Mucosa of descending colon (tissue), 3 donors: ENCODE measurements around the gene NME3. TPM values are rescaled to one million over a fixed set of nuclear protein-coding genes. Genes with fewer than 3 reads are reported as not detected.

Source experiments
- ATAC-seq: fragments of 200-7000 bp; cut with Tn5 transposase; one replicate; pipeline ENCODE4 v1.9.1; 2020; ENCODE audit warnings: mild to moderate bottlenecking, moderate library complexity
- DNase-seq, 3 donors: peaks; one replicate each; pipeline ENCODE4 v3.0.0-alpha.2; 2020
- H3K36me3 ChIP-seq: fragments of 200-600 bp; one replicate; pipeline ENCODE4 v1.8.0; 2021; ENCODE audit warnings: low read depth, mild to moderate bottlenecking
- H3K4me1 ChIP-seq: fragments of 200-600 bp; one replicate; pipeline ENCODE4 v1.8.0; 2021; ENCODE audit warnings: low read depth, mild to moderate bottlenecking
- H3K4me3 ChIP-seq: fragments of 200-600 bp; one replicate; pipeline ENCODE4 v1.8.0; 2021; ENCODE audit warnings: mild to moderate bottlenecking
- H3K9me3 ChIP-seq: fragments of 200-600 bp; one replicate; pipeline ENCODE4 v1.8.0; 2021; ENCODE audit warnings: mild to moderate bottlenecking
- CTCF ChIP-seq: fragments of 200-600 bp; IDR thresholded peaks from one replicate; pipeline ENCODE4 v1.8.0; 2022; ENCODE audit warnings: antibody characterized with exemption, mild to moderate bottlenecking
- intact Hi-C, 2 donors: fragments of 100-400 bp; cut with DNase I in 1 of 2; cut with micrococcal nuclease in 1 of 2; formaldehyde crosslinking; loops; one replicate each; pipeline versions ENCODE4 v1.11.0 to v1.11.1; 2022; cut with DNase I, micrococcal nuclease
- total RNA-seq, 3 donors: library from RNA; stranded (reverse); fragmentation: NEBNext Ultra II Directional in 2 of 3; extraction: Animal tissue kit (Norgen Biotek cat#: 25700) in 2 of 3; gene quantifications; one replicate each; pipeline versions ENCODE4 v1.2.1 to v1.2.4, GENCODE V29; 2021 to 2023
- donor health status: DM: no; HTN: no; CAD: no; lungs with moderate emphysema.
- donor health status: DM: no; HTN: no; CAD: no.
- donor health status: DM: no; HTN: yes; CAD: no.

The NME3 gene
- total RNA-seq, 3 donors from 2014 or later = 49.1 to 66.0 (median 56.0) TPM

GRCh38 chr16:1771864-1772361 is 570 bp upstream of the NME3 start:
- peak in 1 of 3 donors; percentile 49 for DNase-seq
- H3K36me3 ChIP-seq = no peaks in the 10 kb centered on the region
- intact Hi-C loops = no loop called here
- no peaks in the 10 kb centered on the region for H3K9me3 ChIP-seq
- ATAC-seq = no peak
- peak overlapping the region; percentile 89 for H3K4me3 ChIP-seq
- peaks cover 31% of the 10 kb centered on the region for H3K4me1 ChIP-seq
- no peak for TF ChIP-seq CTCF

DNA sequence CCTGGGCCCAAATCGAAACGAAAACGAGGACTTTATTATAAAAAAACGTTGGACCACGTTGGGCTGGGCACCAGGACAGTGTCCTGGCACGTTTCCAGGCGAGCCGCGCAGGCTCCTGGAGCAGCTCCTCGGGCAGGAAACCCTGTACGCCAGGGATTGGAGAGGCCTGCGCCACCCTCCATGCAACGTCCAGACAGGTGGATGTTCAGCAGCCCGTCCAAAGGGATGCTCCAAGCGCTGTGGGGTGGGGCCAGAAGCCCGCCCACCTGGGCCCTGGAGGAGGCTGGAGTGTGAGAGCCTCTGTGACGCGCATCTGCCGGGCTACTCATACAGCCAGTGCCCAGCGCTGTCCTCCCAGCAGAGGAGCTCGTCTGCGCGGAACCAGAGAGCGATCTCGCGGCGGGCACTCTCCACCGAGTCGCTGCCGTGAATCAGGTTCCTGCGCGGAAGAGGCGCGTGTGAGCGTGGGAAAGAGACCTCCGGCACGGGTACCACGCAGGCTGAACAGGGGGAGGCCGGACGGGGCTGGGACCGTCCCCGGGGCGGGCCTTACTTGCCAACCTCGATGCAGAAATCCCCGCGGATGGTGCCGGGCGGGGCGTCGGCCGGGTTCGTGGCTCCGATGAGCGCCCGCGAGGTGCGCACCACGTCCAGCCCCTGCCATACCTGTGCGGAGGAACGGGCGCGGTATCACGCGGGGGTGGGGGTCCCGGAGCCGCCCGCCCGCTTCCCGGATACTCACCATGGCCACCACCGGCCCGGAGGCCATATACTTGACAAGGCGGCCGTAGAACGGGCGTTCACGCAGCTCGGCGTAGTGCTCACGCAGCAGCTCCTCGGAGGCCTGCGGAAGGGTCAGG is 785 bp downstream of the NME3 start:
- no peaks in the 10 kb centered on the region for H3K36me3 ChIP-seq
- TF ChIP-seq CTCF = no peak
- no peaks in the 10 kb centered on the region for H3K9me3 ChIP-seq
- peak overlapping the region; percentile 75 for H3K4me3 ChIP-seq
- peaks cover 31% of the 10 kb centered on the region for H3K4me1 ChIP-seq
- ATAC-seq = peak; percentile 39
- intact Hi-C loops = no loop called here
- peak; percentile 75 to 88 (median 82) for DNase-seq

- Histone ChIP-seq H3K4me1 (peaks cover 27% of the 10 kb centered on the region), H3K9me3 (no peaks in the 10 kb centered on the region), H3K4me3 (no peak overlapping the region), H3K36me3 (no peaks in the 10 kb centered on the region)
- intact Hi-C loops = no loop called here
- TF ChIP-seq CTCF = no peak
- peak in 1 of 3 donors; percentile 41 for DNase-seq
- no peak for ATAC-seq
Observed at GRCh38 chr16:1769402-1770300, 1.7 kb downstream of the NME3 start.

DNA sequence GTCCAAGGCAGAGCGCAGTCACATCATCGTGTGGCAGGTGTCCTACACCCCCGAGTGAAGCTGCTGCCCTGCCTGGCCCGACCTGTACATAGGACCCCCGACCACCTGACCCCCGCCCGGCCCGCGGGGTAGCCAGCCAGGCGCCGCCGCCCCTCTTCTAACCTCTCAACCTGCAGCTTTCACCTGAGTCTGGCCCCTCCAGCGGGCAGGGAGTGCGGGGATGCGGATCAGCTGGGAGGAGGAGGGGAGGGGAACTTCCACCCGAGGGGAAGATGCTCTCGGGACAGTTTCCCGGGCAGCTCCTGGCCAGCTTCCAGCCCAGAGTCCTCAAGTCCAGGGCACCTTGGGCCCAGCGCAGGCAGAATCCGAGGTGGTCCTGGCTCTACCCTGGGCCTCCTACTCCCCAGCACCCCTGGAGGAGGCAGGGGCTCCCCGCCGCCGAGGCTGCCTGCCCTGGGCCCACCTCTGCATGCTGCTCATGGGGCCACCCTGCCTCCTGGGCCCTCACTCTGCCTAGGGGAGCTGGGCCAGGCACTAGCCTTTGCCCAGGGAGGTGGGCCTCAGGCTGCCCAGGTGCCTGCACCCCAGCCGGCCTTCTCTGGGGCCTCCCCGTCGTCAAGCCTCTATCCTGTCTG is 2.5 kb downstream of the NME3 start:
- DNase-seq (peak in 1 of 3 donors; percentile 41), ATAC-seq (no peak)
- no peaks in the 10 kb centered on the region for H3K9me3 ChIP-seq
- no peaks in the 10 kb centered on the region for H3K36me3 ChIP-seq
- intact Hi-C loops = no loop called here
- peaks cover 19% of the 10 kb centered on the region for H3K4me1 ChIP-seq
- no peak overlapping the region for H3K4me3 ChIP-seq
- TF ChIP-seq CTCF = no peak

DNA sequence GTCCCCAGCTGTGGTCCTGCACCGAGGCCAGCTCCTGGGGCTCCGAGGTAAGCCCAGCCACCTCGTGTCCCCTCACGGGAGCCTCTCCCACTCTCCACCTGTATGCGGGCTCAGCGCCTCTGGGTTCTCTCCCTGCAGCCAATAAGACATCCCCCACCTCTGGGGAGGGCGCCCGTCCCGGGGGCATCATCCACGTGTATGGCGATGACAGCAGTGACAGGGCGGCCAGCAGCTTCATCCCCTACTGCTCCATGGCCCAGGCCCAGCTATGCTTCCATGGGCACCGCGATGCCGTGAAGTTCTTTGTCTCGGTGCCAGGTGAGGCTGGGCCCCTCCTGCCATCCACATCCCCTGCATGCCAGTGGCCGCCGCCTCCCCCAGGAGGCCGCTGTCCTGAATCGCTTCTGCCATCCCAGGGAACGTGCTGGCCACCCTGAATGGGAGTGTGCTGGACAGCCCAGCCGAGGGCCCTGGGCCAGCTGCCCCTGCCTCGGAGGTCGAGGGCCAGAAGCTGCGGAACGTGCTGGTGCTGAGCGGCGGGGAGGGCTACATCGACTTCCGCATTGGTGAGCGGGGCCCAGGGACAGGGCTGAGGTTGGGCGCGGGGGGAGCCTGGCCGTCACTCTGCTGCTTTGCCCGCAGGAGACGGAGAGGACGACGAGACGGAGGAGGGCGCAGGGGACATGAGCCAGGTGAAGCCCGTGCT is 3.1 kb downstream of the NME3 start:
- H3K4me1 ChIP-seq = peaks cover 16% of the 10 kb centered on the region
- no peaks in the 10 kb centered on the region for H3K9me3 ChIP-seq
- intact Hi-C loops = no loop called here
- DNase-seq (no peak), ATAC-seq (no peak)
- H3K4me3 ChIP-seq = no peak overlapping the region
- H3K36me3 ChIP-seq = no peaks in the 10 kb centered on the region
- TF ChIP-seq CTCF = no peak
